GM18873 (cell line): ENCODE data around the gene TNNT2.

Source experiments
- ATAC-seq: cut with Tn5 transposase; IDR thresholded peaks from one replicate; pipeline ENCODE4 v1.9.1; 2021; ENCODE audit warnings: mild to moderate bottlenecking, moderate library complexity, moderate number of reproducible peaks; ENCODE audit not compliant: unreplicated experiment, low FRiP score

The TNNT2 gene

DNA sequence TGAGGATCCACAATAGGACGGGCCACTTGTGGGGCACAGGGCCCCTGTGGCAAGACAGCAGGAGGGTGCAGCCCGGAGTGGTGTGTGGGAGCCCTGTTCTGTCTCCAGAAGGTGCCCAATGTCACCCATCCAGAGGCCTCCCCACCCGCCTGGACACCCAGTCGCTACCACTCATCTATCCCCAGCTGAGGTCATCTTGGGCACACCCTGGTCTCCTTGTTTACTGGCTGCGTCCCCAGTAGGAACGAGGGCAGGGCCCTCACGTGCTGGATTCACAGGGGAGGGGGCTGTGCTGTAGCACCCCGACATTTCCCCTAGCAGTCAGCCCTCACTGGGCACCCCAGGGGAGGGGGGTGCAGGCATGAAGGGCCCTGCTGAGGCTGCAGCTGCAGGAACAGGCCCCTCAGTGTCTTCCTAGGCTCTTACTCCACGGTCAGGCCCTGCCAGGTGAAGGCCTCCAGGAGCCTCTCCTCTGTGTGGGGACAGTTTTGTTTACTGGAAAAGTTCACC, 2.3 kb upstream of the TNNT2 start:
- ATAC-seq = no peak

DNA sequence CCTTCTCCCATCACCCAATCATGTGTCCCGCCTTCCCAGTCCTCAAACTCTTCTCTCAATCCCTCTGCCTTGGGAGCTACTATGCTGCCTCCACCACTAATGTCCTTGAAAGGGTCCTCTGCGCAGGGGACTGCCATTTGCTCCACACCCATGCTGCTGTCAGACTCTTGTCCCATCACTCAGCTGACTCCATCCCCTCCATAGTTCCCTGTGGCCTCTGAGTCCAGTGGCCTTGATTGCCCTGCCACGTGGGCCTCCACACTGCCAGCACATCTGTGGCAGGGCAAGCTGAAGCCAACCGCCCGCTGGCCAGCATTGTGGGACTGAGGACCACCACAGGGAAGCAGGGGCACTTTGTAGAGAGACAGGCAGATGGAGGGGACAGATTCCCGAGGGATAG, 1.3 kb upstream of the TNNT2 start:
- ATAC-seq = no peak

DNA sequence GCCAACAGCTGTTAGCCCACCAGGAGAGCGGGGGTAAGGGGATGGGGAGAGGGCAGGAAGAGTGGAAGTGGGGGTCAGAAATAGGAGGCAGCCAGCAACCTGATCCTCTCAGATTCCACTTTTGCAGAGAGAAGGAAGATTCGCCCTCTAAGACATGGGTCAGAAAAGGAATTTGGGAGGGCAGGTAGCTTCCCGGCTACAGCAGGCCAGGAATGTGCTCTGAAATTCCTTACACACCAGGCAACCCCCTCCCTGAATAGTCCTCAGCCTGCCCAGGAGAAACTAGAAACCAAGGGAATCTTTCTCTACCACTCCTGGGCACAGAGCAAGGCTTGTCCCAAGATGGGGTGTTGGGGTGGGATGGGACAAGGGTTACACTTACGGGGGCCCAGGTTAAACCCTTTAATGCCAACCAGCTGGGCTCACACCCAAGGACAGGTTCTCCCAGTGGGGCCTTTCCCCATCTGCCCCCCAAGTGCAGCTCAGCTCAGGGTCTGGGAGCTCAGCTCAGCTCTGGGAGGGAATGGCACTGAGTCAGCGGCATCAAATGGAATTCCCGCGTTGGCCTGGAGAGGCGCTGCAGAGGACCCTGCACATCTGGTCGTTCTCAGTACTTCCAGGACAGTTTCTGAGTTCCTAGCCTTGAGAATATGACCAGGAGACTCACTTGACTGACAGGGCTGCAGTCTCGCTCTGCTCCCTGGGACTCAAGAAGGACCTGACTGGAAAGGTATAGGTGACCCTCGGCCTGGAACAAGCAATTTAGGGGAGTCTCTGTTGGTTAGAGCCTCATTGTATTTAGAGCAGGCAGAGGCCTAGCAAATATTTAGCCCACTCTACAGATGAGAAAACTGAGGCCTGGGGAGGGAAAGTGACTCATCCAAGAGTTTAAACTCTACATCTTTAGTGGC, 761 bp downstream of the TNNT2 start:
- ATAC-seq = no peak

GRCh38 chr1:201376107-201376463, 1.4 kb downstream of the TNNT2 start:
- no peak for ATAC-seq

DNA sequence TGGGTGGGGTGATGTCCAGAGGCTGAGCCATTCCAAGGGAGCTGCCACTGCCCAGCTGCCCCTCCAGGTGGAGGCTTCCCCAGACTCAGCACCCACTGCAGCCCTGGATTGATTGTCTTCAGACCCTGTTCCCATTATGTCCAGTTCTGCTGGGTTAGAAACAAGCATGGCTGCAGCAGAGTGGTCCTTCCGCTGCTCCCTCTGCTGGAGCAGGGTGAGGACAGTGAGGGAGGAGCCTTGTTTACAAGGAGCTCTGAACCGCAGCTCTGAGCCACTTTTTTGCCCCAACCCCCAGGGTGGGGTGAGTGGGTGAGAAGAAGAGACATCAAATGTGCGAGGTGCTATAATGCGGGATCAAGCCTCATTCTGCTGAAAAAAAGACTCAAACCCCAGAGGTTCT, 2.3 kb downstream of the TNNT2 start:
- ATAC-seq = no peak

DNA sequence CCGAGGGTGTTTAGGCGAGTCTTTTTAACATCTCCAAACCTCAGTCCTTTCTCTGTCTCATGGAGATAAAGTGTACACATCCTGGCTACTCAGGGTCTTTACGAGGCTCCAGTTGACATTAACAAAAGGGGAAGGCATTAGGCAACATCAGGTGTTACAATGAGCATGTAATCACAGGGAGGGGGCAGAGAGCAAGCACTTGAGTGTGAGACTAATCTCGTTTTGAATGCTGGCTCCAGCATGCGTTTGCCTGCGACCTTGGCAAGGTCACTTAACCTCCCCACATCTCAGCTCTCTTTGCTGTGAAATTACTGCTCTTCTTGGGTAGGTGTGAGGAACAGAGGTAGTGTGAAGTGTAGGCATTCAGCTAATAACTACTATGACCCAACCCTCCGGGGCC, 3.1 kb downstream of the TNNT2 start:
- no peak for ATAC-seq

DNA sequence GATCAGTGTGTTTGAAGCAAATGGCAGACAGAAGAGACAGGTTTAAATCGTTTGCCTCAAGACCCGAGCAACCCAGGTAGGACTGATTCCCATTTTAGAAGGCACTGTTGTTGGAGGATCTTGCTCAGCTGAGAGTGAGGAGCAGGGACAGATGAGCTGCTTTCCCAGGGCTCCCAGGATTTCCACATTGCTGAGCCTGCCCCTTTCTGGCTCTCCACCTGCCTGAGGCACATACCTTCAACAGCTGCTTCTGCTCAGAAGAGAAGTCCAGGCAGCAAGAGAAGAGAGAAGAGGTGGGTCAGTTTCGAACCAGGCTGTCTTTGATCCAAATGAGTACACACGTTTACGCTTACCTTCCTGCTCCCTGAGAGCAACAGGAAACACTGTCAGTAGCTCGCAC, 5.7 kb downstream of the TNNT2 start:
- no peak for ATAC-seq

DNA sequence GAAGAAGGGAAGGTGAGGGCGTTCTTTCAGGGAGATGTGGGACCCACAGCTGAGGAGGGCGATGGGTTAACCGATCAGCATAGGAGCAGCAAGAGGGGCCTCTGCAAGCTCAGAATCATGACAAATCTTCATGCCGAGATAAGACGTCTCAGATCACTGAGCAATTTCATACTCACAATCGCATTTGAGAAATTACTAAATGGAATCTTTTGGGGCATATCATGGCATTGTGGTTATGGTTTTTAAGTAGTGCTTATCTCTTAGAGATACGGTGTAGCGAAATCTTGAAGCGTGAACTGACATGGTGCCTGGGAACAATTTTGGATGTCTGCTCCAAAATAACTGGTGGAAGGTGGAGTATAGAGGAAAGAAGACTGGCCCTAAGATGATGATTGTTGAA, 6.2 kb downstream of the TNNT2 start:
- no peak for ATAC-seq

GRCh38 chr1:201370500-201370899, 7.0 kb downstream of the TNNT2 start:
- ATAC-seq = no peak

DNA sequence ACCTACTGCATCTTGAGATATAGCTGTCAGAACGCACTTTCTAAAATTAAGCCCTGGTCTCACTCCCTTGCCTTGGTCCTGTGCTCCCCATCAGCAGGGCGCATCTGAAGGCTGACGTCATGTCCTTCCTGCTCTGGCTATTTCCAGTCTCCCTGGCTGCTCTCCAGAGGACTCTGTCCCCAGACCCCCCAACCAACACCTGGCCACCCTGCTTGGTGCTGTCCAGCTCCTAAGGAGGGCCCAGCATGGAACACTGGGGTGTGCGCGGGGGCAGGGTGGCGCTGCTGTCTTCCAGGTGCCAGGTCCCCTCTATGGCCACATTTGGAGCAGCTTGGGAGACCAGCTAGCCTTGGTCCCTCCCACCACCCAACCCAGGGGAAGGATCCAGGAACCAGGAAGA, 8.3 kb downstream of the TNNT2 start:
- no peak for ATAC-seq

GRCh38 chr1:201366696-201367095, 10.8 kb downstream of the TNNT2 start:
- no peak for ATAC-seq

- ATAC-seq = no peak
Measured at GRCh38 chr1:201365251-201365650, 12.2 kb downstream of the TNNT2 start.

- ATAC-seq = no peak
Measured at GRCh38 chr1:201364808-201365105, 12.7 kb downstream of the TNNT2 start.

DNA sequence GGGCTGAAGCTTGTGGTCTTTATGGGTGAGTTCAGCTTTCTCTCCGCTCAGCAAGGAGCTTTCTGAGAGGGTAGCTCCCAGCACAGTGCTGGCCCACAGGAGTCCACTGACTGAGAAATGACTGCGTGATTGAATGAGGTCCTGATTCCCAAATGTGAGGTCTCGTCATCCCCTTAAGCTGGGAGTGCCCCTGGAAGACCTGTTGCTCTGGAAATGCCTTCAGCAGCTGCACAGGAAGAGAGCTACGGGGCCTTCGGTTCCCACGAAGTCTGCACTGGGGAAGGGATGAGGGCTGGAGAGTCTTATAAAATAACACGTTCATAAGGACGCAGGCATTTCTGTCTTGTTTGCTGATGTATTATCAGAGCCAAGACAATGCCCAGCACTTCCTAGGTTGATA, 14.0 kb downstream of the TNNT2 start:
- no peak for ATAC-seq

GRCh38 chr1:201362906-201363305, 14.6 kb downstream of the TNNT2 start:
- no peak for ATAC-seq

GRCh38 chr1:201361652-201362504, 15.6 kb downstream of the TNNT2 start:
- ATAC-seq = no peak

- ATAC-seq = no peak
Measured at GRCh38 chr1:201360901-201361651, 16.4 kb downstream of the TNNT2 start.

- no peak for ATAC-seq
Measured at GRCh38 chr1:201360486-201360885, 17.0 kb downstream of the TNNT2 start.

GRCh38 chr1:201359873-201360210, 17.6 kb downstream of the TNNT2 start:
- no peak for ATAC-seq

DNA sequence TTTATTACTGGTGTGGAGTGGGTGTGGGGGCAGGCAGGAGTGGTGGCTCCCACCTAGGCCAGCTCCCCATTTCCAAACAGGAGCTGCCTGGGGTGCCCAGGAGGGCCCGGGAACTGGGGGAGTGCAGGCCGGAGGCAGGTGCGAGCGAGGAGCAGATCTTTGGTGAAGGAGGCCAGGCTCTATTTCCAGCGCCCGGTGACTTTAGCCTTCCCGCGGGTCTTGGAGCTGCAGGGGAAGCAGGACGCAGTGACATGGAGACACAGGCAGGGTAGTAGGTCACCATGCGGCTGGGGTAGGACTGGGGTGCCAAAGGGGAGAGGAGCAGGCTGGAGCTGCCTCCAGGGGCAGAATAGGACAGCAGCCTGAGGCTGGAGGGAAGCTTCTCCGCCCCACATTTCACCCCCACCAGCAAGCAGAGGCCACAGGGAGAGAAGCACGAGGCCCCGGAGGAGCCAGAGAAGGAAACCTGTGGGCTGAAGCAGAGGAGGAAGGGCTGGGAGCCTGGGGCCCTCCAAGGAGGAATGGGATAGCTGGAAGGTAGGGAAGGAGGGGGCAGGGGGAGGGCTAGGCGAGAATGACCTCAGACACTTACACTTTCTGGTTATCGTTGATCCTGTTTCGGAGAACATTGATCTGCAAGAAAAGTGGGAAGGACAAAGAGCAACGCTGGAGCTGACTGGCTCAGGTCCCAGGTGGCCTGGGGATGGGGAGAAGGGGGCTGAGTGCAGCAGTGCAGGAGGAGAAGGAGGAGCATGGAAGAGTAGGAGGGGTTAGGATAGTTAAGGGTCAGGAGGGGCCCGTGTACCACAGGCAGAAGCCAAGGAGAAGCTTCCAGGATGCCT, 18.2 kb downstream of the TNNT2 start:
- ATAC-seq = no peak
